ENCODE data around the gene SHISA4. TPM values are rescaled to one million over a fixed set of nuclear protein-coding genes. Genes with fewer than 3 reads are reported as not detected.

The SHISA4 gene
- 12.4 TPM for polyA plus RNA-seq (2012; ENCODE audit: insufficient read length, low read depth)

DNA sequence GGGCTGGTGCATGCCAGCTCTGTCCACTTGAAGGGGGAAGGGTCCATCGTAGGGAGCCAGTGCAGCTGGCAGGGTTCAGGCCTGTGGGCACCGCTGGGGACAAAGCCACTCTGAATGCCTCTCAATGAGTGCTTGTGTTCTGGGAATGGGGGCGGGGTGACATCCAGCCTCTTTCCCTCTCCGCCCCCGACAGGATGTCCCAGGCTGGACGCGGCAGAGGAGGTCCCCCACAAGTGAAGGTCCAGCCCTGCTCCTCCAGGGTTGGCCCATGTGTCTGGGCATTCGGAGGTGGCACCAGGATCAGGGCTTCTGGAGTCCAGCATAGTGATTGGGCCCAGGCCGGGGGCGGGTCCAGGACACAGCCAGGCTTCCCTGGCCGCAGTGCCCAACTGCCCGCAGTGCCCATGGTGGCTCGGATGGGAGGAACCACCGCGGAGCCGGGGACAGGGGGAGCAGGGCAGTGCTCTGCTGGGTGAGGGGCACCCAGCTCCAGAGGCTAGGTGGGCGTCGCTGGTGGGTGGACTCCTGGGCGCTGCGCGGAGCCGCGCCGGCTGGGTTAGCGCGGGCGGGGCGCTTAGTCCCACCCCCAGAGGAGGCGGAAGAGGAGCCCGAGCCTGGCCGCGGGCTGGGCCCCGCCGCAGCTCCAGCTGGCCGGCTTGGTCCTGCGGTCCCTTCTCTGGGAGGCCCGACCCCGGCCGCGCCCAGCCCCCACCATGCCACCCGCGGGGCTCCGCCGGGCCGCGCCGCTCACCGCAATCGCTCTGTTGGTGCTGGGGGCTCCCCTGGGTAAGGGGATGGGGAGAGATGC lies at the start of gene SHISA4:
SHISA4 (plus strand) TSS at position 617 of the 808 bp plus-strand sequence; CDS start at position 714, 97 bp downstream.
- no peak for TF ChIP-seq SIN3A (IDR thresholded peaks at IDR 0.05; ENCODE audit: borderline replicate concordance, insufficient read depth, low read length)
- TF ChIP-seq FOXP2 (optimal IDR thresholded peaks at IDR 0.05; ENCODE audit: borderline replicate concordance, extremely low read depth, extremely low read length, insufficient read depth): peak; percentile 13

DNA sequence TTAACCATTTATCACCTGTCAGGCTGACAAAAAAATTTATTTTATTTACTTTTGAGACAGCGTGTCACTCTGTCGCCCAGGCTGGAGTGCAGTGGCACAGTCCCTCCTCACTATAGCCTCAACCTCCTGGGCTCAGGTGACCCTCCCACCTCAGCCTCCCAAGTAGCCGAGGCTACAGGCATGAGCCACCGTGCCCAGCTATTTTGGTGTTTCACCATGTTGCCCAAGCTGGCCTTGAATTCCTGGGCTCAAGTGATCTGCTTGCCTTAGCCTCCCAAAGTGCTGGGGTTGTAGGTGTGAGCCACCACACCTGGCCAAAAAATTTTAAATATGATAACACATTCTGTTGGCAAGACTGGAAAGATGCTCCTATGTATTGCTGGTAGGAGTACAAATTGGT lies 48.6 kb upstream of the SHISA4 start:
- TF ChIP-seq, protein P1, sequence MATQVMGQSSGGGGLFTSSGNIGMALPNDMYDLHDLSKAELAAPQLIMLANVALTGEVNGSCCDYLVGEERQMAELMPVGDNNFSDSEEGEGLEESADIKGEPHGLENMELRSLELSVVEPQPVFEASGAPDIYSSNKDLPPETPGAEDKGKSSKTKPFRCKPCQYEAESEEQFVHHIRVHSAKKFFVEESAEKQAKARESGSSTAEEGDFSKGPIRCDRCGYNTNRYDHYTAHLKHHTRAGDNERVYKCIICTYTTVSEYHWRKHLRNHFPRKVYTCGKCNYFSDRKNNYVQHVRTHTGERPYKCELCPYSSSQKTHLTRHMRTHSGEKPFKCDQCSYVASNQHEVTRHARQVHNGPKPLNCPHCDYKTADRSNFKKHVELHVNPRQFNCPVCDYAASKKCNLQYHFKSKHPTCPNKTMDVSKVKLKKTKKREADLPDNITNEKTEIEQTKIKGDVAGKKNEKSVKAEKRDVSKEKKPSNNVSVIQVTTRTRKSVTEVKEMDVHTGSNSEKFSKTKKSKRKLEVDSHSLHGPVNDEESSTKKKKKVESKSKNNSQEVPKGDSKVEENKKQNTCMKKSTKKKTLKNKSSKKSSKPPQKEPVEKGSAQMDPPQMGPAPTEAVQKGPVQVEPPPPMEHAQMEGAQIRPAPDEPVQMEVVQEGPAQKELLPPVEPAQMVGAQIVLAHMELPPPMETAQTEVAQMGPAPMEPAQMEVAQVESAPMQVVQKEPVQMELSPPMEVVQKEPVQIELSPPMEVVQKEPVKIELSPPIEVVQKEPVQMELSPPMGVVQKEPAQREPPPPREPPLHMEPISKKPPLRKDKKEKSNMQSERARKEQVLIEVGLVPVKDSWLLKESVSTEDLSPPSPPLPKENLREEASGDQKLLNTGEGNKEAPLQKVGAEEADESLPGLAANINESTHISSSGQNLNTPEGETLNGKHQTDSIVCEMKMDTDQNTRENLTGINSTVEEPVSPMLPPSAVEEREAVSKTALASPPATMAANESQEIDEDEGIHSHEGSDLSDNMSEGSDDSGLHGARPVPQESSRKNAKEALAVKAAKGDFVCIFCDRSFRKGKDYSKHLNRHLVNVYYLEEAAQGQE (IDR thresholded peaks at IDR 0.05; ENCODE audit: insufficient read depth in 1 of 2, low read depth in 2 of 2, low read length in 2 of 2): no peak
- no peak for TF ChIP-seq POLR2AphosphoS5 (IDR thresholded peaks at IDR 0.05; ENCODE audit: low read depth, low read length)
- TF ChIP-seq FOXP2 (optimal IDR thresholded peaks at IDR 0.05; ENCODE audit: borderline replicate concordance, extremely low read depth, extremely low read length, insufficient read depth): no peak
- TF ChIP-seq SIN3A (IDR thresholded peaks at IDR 0.05; ENCODE audit: borderline replicate concordance, insufficient read depth, low read length): no peak
- TF ChIP-seq TAF1 (IDR thresholded peaks at IDR 0.05; ENCODE audit: borderline replicate concordance, insufficient read depth, low read length): no peak

- TF ChIP-seq TAF1 (IDR thresholded peaks at IDR 0.05; ENCODE audit: borderline replicate concordance, insufficient read depth, low read length) (no peak), FOXP2 (optimal IDR thresholded peaks at IDR 0.05; ENCODE audit: borderline replicate concordance, extremely low read depth, extremely low read length, insufficient read depth) (no peak), SIN3A (IDR thresholded peaks at IDR 0.05; ENCODE audit: borderline replicate concordance, insufficient read depth, low read length) (no peak), POLR2AphosphoS5 (IDR thresholded peaks at IDR 0.05; ENCODE audit: low read depth, low read length) (no peak)
- TF ChIP-seq, protein P1 (IDR thresholded peaks at IDR 0.05; ENCODE audit: insufficient read depth in 1 of 2, low read depth in 2 of 2, low read length in 2 of 2): no peak
These were observed 48.2 kb upstream of the SHISA4 start for GRCh38 chr1:201840490-201840889.

DNA sequence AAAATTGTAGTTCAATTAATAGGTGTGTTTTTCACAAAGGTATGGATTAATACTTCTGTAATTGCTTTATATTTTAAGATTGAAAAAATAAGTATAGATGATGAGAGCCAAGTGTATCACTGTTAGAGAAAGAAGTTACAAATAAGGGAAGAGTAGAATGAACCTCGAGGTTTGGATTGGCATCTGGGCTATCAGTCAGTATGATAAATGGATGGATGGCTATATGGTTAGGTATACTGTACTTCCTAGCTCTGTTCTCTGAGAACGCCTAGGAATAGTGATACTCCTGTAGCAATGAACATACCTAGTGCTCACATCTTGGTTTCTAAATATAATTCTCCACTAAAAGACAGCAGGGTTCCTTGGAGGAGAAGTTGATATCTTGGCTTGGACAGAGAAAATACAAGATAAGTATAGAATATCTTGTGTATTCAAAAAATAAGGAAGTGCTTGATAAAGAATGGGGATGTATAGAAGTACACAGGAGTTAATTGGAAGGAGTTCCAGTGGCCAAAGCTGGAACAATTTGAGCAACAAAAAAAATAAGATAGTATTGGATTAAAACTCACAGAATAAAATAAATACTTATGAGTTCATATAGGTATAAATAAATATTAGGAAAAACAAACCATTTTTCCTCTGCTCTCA lies 47.3 kb upstream of the SHISA4 start:
- TF ChIP-seq SIN3A (IDR thresholded peaks at IDR 0.05; ENCODE audit: borderline replicate concordance, insufficient read depth, low read length) (no peak), TAF1 (IDR thresholded peaks at IDR 0.05; ENCODE audit: borderline replicate concordance, insufficient read depth, low read length) (no peak), FOXP2 (optimal IDR thresholded peaks at IDR 0.05; ENCODE audit: borderline replicate concordance, extremely low read depth, extremely low read length, insufficient read depth) (no peak), POLR2AphosphoS5 (IDR thresholded peaks at IDR 0.05; ENCODE audit: low read depth, low read length) (no peak)
- TF ChIP-seq, protein P1 (IDR thresholded peaks at IDR 0.05; ENCODE audit: insufficient read depth in 1 of 2, low read depth in 2 of 2, low read length in 2 of 2): no peak

- TF ChIP-seq SIN3A (IDR thresholded peaks at IDR 0.05; ENCODE audit: borderline replicate concordance, insufficient read depth, low read length) (no peak), FOXP2 (optimal IDR thresholded peaks at IDR 0.05; ENCODE audit: borderline replicate concordance, extremely low read depth, extremely low read length, insufficient read depth) (no peak), POLR2AphosphoS5 (IDR thresholded peaks at IDR 0.05; ENCODE audit: low read depth, low read length) (no peak), TAF1 (IDR thresholded peaks at IDR 0.05; ENCODE audit: borderline replicate concordance, insufficient read depth, low read length) (no peak)
- TF ChIP-seq, protein P1 (IDR thresholded peaks at IDR 0.05; ENCODE audit: insufficient read depth in 1 of 2, low read depth in 2 of 2, low read length in 2 of 2): no peak
These were observed 46.1 kb upstream of the SHISA4 start for GRCh38 chr1:201842472-201843027.
